Loucy (cell line): ENCODE data around the gene PACSIN3.
"Not testable (repeated sequence)": the region's sequence is repeated elsewhere in the genome, so short reads cannot be mapped to it uniquely, and the experiment has no call there.

Source experiments
- H2AFZ ChIP-seq: fragments of 200-600 bp; sonication (generic); 2 replicates; pipeline ENCODE4 v1.6.0; 2016; ENCODE audit warnings: antibody characterized with exemption, mild to moderate bottlenecking, low read length, moderate library complexity
- H3F3A ChIP-seq: fragments of 200-600 bp; 2 replicates; pipeline ENCODE4 v1.6.0; 2016; ENCODE audit warnings: antibody characterized with exemption, low read depth, mild to moderate bottlenecking
- H3K27me3 ChIP-seq: fragments of 200-600 bp; sonication (generic); 2 replicates; pipeline ENCODE4 v1.6.1; 2014; ENCODE audit warnings: low read length, mild to moderate bottlenecking; ENCODE audit not compliant: insufficient read depth, poor library complexity, severe bottlenecking
- H3K36me3 ChIP-seq: fragments of 200-600 bp; sonication (generic); 2 replicates; pipeline ENCODE4 v1.6.1; 2016; ENCODE audit warnings: low read length; ENCODE audit not compliant: insufficient read depth
- H3K4me1 ChIP-seq: fragments of 200-600 bp; sonication (generic); 2 replicates; pipeline ENCODE4 v1.5.1; 2014; ENCODE audit warnings: low read length, mild to moderate bottlenecking; ENCODE audit not compliant: insufficient read depth, poor library complexity, severe bottlenecking
- H3K4me2 ChIP-seq: fragments of 200-600 bp; sonication (generic); 2 replicates; pipeline ENCODE4 v1.6.0; 2014; ENCODE audit warnings: antibody characterized with exemption, low read length, low read depth, mild to moderate bottlenecking; ENCODE audit not compliant: poor library complexity, severe bottlenecking
- H3K4me3 ChIP-seq: fragments of 200-600 bp; sonication (generic); 2 replicates; pipeline ENCODE4 v1.5.1; 2014; ENCODE audit warnings: low read length, mild to moderate bottlenecking, mixed read lengths; ENCODE audit not compliant: poor library complexity, severe bottlenecking
- H3K79me2 ChIP-seq: fragments of 200-600 bp; sonication (generic); 2 replicates; pipeline ENCODE4 v1.6.1; 2014; ENCODE audit warnings: low read length; ENCODE audit not compliant: insufficient read depth
- H3K9ac ChIP-seq: fragments of 200-600 bp; sonication (generic); 2 replicates; pipeline ENCODE4 v1.6.0; 2014; ENCODE audit warnings: mild to moderate bottlenecking, low read depth, low read length, moderate library complexity; ENCODE audit not compliant: poor library complexity, severe bottlenecking
- H3K9me2 ChIP-seq: fragments of 200-600 bp; sonication (generic); replicated peaks from 2 replicates; pipeline ENCODE4 v1.6.1; 2016; ENCODE audit warnings: low read depth, low read length, mixed read lengths
- H3K9me3 ChIP-seq: fragments of 200-600 bp; sonication (generic); 2 replicates; pipeline ENCODE4 v1.6.1; 2014; ENCODE audit warnings: mild to moderate bottlenecking, antibody characterized with exemption, low read length, low read depth; ENCODE audit not compliant: insufficient read depth
- H4K20me1 ChIP-seq: fragments of 200-600 bp; sonication (generic); 2 replicates; pipeline ENCODE4 v1.6.0; 2014; ENCODE audit warnings: antibody characterized with exemption, low read length, mild to moderate bottlenecking; ENCODE audit not compliant: insufficient read depth, poor library complexity, severe bottlenecking
- EZH2phosphoT487 ChIP-seq: fragments of 200-600 bp; IDR thresholded peaks from 2 replicates; pipeline ENCODE4 v1.6.1; 2018; ENCODE audit warnings: antibody characterized with exemption, mild to moderate bottlenecking, moderate library complexity, borderline replicate concordance
- TF ChIP-seq, protein P1 (sequence below): fragments of 200-600 bp; sonication (generic); conservative IDR thresholded peaks from 2 replicates; pipeline ENCODE4 v1.5.1; 2014; ENCODE audit warnings: mild to moderate bottlenecking, antibody characterized with exemption, low read length

PACSIN3 gene

GRCh38 chr11:47204637-47204989 is 18.4 kb upstream of the PACSIN3 start:
- Histone ChIP-seq H3K4me2 (no peak overlapping the region), H4K20me1 (no peaks in the 10 kb centered on the region), H3K9me2 (no peaks in the 10 kb centered on the region), H3F3A (no peaks in the 10 kb centered on the region), H3K36me3 (no peaks in the 10 kb centered on the region), H3K4me3 (no peak overlapping the region), H3K79me2 (no peaks in the 10 kb centered on the region), H3K27me3 (no peaks in the 10 kb centered on the region), H3K9me3 (no peaks in the 10 kb centered on the region), H3K4me1 (no peaks in the 10 kb centered on the region), H2AFZ (no peak overlapping the region), H3K9ac (no peak overlapping the region)
- TF ChIP-seq, protein P1, sequence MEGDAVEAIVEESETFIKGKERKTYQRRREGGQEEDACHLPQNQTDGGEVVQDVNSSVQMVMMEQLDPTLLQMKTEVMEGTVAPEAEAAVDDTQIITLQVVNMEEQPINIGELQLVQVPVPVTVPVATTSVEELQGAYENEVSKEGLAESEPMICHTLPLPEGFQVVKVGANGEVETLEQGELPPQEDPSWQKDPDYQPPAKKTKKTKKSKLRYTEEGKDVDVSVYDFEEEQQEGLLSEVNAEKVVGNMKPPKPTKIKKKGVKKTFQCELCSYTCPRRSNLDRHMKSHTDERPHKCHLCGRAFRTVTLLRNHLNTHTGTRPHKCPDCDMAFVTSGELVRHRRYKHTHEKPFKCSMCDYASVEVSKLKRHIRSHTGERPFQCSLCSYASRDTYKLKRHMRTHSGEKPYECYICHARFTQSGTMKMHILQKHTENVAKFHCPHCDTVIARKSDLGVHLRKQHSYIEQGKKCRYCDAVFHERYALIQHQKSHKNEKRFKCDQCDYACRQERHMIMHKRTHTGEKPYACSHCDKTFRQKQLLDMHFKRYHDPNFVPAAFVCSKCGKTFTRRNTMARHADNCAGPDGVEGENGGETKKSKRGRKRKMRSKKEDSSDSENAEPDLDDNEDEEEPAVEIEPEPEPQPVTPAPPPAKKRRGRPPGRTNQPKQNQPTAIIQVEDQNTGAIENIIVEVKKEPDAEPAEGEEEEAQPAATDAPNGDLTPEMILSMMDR = no peak
- TF ChIP-seq EZH2phosphoT487 = no peak

GRCh38 chr11:47202576-47202975 is 16.3 kb upstream of the PACSIN3 start:
- Histone ChIP-seq H3K4me2 (no peak overlapping the region), H4K20me1 (no peaks in the 10 kb centered on the region), H3K9ac (no peak overlapping the region), H3K9me2 (no peaks in the 10 kb centered on the region), H3K4me3 (no peak overlapping the region), H3K36me3 (no peaks in the 10 kb centered on the region), H3F3A (no peaks in the 10 kb centered on the region), H3K27me3 (no peaks in the 10 kb centered on the region), H2AFZ (no peak overlapping the region), H3K4me1 (no peaks in the 10 kb centered on the region), H3K79me2 (no peaks in the 10 kb centered on the region), H3K9me3 (no peaks in the 10 kb centered on the region)
- TF ChIP-seq, protein P1 = no peak
- TF ChIP-seq EZH2phosphoT487 = no peak

DNA sequence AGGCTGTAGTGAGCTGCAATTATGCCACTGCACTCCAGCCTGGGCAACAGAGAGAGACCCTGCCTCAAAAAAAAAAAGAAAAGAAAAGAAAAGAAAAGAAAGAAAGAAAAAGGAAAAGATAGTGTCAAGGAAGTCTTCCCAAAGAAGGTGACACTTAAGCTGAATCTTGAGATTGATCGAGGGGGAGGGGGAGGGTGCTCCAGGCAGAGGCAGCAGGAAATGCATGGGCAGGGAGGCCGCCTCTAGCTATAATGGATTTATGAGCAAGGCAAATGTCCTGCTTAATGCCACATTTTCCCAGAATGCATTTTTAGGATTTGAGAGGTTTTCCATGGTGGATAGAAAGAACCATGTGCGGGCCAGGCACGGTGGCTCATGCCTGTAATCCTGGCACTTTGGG is 14.8 kb upstream of the PACSIN3 start:
- no peak overlapping the region for H2AFZ ChIP-seq
- H3K9me2 ChIP-seq = no peaks in the 10 kb centered on the region

GRCh38 chr11:47198161-47198560 is 11.9 kb upstream of the PACSIN3 start:
- H3K79me2 ChIP-seq, H2AFZ ChIP-seq, H3K9ac ChIP-seq, H3K4me3 ChIP-seq, H3K9me2 ChIP-seq, H4K20me1 ChIP-seq, H3K27me3 ChIP-seq, H3K36me3 ChIP-seq, H3K4me1 ChIP-seq, H3F3A ChIP-seq, H3K4me2 ChIP-seq, H3K9me3 ChIP-seq: not testable (repeated sequence)

More for the DNA sequence above, 14.8 kb upstream of the PACSIN3 start:
- Histone ChIP-seq H3F3A (no peaks in the 10 kb centered on the region), H3K79me2 (no peaks in the 10 kb centered on the region), H3K4me1 (no peaks in the 10 kb centered on the region), H4K20me1 (no peaks in the 10 kb centered on the region), H3K36me3 (no peaks in the 10 kb centered on the region), H3K9me3 (no peaks in the 10 kb centered on the region), H3K27me3 (no peaks in the 10 kb centered on the region), H3K4me2 (no peak overlapping the region), H3K4me3 (no peak overlapping the region), H3K9ac (no peak overlapping the region)
- TF ChIP-seq, protein P1 = no peak
- no peak for TF ChIP-seq EZH2phosphoT487
